Subcutaneous abdominal adipose tissue (tissue), 5 donors: Measurements from ENCODE around the gene ZNF101.
A peak's percentile ranks its signal among the peaks of the same experiment; 100 is the strongest.

Source experiments
- H3K27ac ChIP-seq: one replicate; pipeline ENCODE4 v1.7.0; 2013; ENCODE audit warnings: low read depth, mild to moderate bottlenecking, inconsistent platforms, low read length, moderate library complexity
- H3K27me3 ChIP-seq, 5 donors: one replicate each; pipeline ENCODE4 v1.7.0; 2013; ENCODE audit warnings: low read length in 5 of 5, inconsistent platforms in 1 of 5; ENCODE audit not compliant: control insufficient read depth in 5 of 5, insufficient read depth in 4 of 5
- H3K36me3 ChIP-seq, 5 donors: one replicate each; pipeline ENCODE4 v1.7.0; 2013; ENCODE audit warnings: low read length in 5 of 5; ENCODE audit not compliant: control insufficient read depth in 5 of 5, insufficient read depth in 5 of 5
- H3K4me1 ChIP-seq, 5 donors: one replicate each; pipeline ENCODE4 v1.7.0; 2013; ENCODE audit warnings: low read length in 5 of 5, mild to moderate bottlenecking in 3 of 5, moderate library complexity in 1 of 5; ENCODE audit not compliant: control insufficient read depth in 5 of 5, insufficient read depth in 5 of 5
- H3K4me3 ChIP-seq, 5 donors: one replicate each; pipeline ENCODE4 v1.7.0; 2013; ENCODE audit warnings: low read length in 5 of 5, low read depth in 1 of 5
- H3K9ac ChIP-seq, 5 donors: one replicate each; pipeline ENCODE4 v1.7.0; 2013; ENCODE audit warnings: low read length in 5 of 5, mild to moderate bottlenecking in 4 of 5, moderate library complexity in 3 of 5
- H3K9me3 ChIP-seq, 5 donors: one replicate each; pipeline ENCODE4 v1.7.0; 2013; ENCODE audit warnings: low read length in 5 of 5; ENCODE audit not compliant: control insufficient read depth in 5 of 5
- donor health status: healthy.
- donor health status: healthy.
- donor health status: healthy.
- donor health status: healthy.
- donor health status: healthy.

ZNF101 gene

GRCh38 chr19:19637523-19638251 is 31.0 kb upstream of the ZNF101 start:
- no peaks in the 10 kb centered on the region for H3K27me3 ChIP-seq
- H3K4me1 ChIP-seq: peaks cover 0 to 11% (median 5%) of the 10 kb centered on the region in 5 donors
- H3K9me3 ChIP-seq: no peaks in the 10 kb centered on the region
- H3K4me3 ChIP-seq: no peak overlapping the region
- no peak overlapping the region for H3K9ac ChIP-seq
- no peak overlapping the region for H3K27ac ChIP-seq
- H3K36me3 ChIP-seq: peaks cover 0 to 65% (median 32%) of the 10 kb centered on the region in 5 donors

- Histone ChIP-seq H3K9me3 (no peaks in the 10 kb centered on the region), H3K36me3 (peaks cover 0 to 57% (median 37%) of the 10 kb centered on the region in 5 donors), H3K27me3 (no peaks in the 10 kb centered on the region), H3K4me3 (peak overlapping the region; percentile 66 to 86 (median 79)), H3K4me1 (peaks cover 0 to 25% (median 17%) of the 10 kb centered on the region in 5 donors), H3K27ac (peak overlapping the region; percentile 41), H3K9ac (peak overlapping the region; percentile 38 to 86 (median 72))
These were observed 26.0 kb upstream of the ZNF101 start for GRCh38 chr19:19642506-19643157.

GRCh38 chr19:19643158-19644053 is 25.2 kb upstream of the ZNF101 start, which contains the start of gene GMIP:
GMIP (minus strand) TSS chr19:19643657; CDS start chr19:19643529, 128 bp downstream.
- Histone ChIP-seq H3K9me3 (no peaks in the 10 kb centered on the region), H3K36me3 (peaks cover 0 to 57% (median 39%) of the 10 kb centered on the region in 5 donors), H3K9ac (peak within 1 kb of the TSS; percentile 38 to 86 (median 73)), H3K27me3 (no peaks in the 10 kb centered on the region), H3K4me3 (peak within 1 kb of the TSS; percentile 66 to 86 (median 79)), H3K4me1 (peaks cover 0 to 25% (median 17%) of the 10 kb centered on the region in 5 donors), H3K27ac (peak within 1 kb of the TSS; percentile 41)

GRCh38 chr19:19644054-19644388 is 24.6 kb upstream of the ZNF101 start:
- Histone ChIP-seq H3K9me3 (no peaks in the 10 kb centered on the region), H3K4me3 (peak overlapping the region in 2 of 5 donors; percentile 79 to 86), H3K27me3 (no peaks in the 10 kb centered on the region), H3K36me3 (peaks cover 0 to 56% (median 39%) of the 10 kb centered on the region in 5 donors), H3K4me1 (peaks cover 0 to 25% (median 17%) of the 10 kb centered on the region in 5 donors), H3K9ac (peak overlapping the region in 3 of 5 donors; percentile 44 to 78 (median 73)), H3K27ac (no peak overlapping the region)

GRCh38 chr19:19645233-19645870 is 23.3 kb upstream of the ZNF101 start:
- no peak overlapping the region for H3K4me3 ChIP-seq
- peaks cover 0 to 25% (median 17%) of the 10 kb centered on the region in 5 donors for H3K4me1 ChIP-seq
- peaks cover 0 to 59% (median 51%) of the 10 kb centered on the region in 5 donors for H3K36me3 ChIP-seq
- H3K27ac ChIP-seq: no peak overlapping the region
- H3K27me3 ChIP-seq: no peaks in the 10 kb centered on the region
- no peaks in the 10 kb centered on the region for H3K9me3 ChIP-seq
- no peak overlapping the region for H3K9ac ChIP-seq

GRCh38 chr19:19647037-19647835 is 21.4 kb upstream of the ZNF101 start:
- Histone ChIP-seq H3K4me1 (peaks cover 0 to 18% (median 16%) of the 10 kb centered on the region in 5 donors), H3K9me3 (no peaks in the 10 kb centered on the region), H3K4me3 (no peak overlapping the region), H3K27ac (no peak overlapping the region), H3K36me3 (peaks cover 0 to 76% (median 70%) of the 10 kb centered on the region in 5 donors), H3K9ac (no peak overlapping the region), H3K27me3 (no peaks in the 10 kb centered on the region)

- H3K9me3 ChIP-seq: no peaks in the 10 kb centered on the region
- no peaks in the 10 kb centered on the region for H3K4me1 ChIP-seq
- no peak overlapping the region for H3K27ac ChIP-seq
- no peaks in the 10 kb centered on the region for H3K27me3 ChIP-seq
- peaks cover 0 to 95% (median 89%) of the 10 kb centered on the region in 5 donors for H3K36me3 ChIP-seq
- H3K4me3 ChIP-seq: no peak overlapping the region
- no peak overlapping the region for H3K9ac ChIP-seq
These were observed 19.5 kb upstream of the ZNF101 start for GRCh38 chr19:19649155-19649554.

GRCh38 chr19:19649580-19649995 is 19.1 kb upstream of the ZNF101 start:
- H3K27ac ChIP-seq: no peak overlapping the region
- H3K9me3 ChIP-seq: no peaks in the 10 kb centered on the region
- no peak overlapping the region for H3K4me3 ChIP-seq
- H3K27me3 ChIP-seq: no peaks in the 10 kb centered on the region
- no peak overlapping the region for H3K9ac ChIP-seq
- no peaks in the 10 kb centered on the region for H3K4me1 ChIP-seq
- H3K36me3 ChIP-seq: peaks cover 0 to 96% (median 90%) of the 10 kb centered on the region in 5 donors

GRCh38 chr19:19650331-19650730 is 18.3 kb upstream of the ZNF101 start:
- no peaks in the 10 kb centered on the region for H3K4me1 ChIP-seq
- no peak overlapping the region for H3K9ac ChIP-seq
- no peaks in the 10 kb centered on the region for H3K27me3 ChIP-seq
- no peaks in the 10 kb centered on the region for H3K9me3 ChIP-seq
- no peak overlapping the region for H3K4me3 ChIP-seq
- peaks cover 0 to 96% (median 90%) of the 10 kb centered on the region in 5 donors for H3K36me3 ChIP-seq
- no peak overlapping the region for H3K27ac ChIP-seq
